Stomach (tissue), 9 donors: ENCODE measurements around the gene ATG10. TPM values are rescaled to one million over a fixed set of nuclear protein-coding genes. Genes with fewer than 3 reads are reported as not detected.

Source experiments
- DNase-seq, 2 donors: peaks; one replicate each; pipeline versions ENCODE4 v3.0.0 to v3.0.0-alpha.2; 2013 to 2019
- H3K27ac ChIP-seq, 5 donors: fragments of 200-600 bp in 4 of 5; sonication (generic) in 4 of 5; one replicate each; pipeline ENCODE4 v1.5.1; 2013 to 2019; ENCODE audit warnings: mild to moderate bottlenecking in 1 of 5, moderate library complexity in 1 of 5
- H3K27me3 ChIP-seq, 3 donors: fragments of 200-600 bp; sonication (generic); one replicate each; pipeline ENCODE4 v1.5.1; 2017 to 2019; ENCODE audit warnings: mixed run types in 1 of 3
- H3K36me3 ChIP-seq, 4 donors: fragments of 200-600 bp; sonication (generic); 1 replicate in 3 of 4; 2 replicates in 1 of 4; pipeline ENCODE4 v1.5.1; 2016 to 2019
- H3K4me1 ChIP-seq, 4 donors: fragments of 200-600 bp; sonication (generic); one replicate each; pipeline ENCODE4 v1.5.1; 2016 to 2019
- H3K4me3 ChIP-seq, 4 donors: fragments of 200-600 bp; sonication (generic) in 3 of 4; one replicate each; pipeline ENCODE4 v1.5.1; 2016 to 2019; ENCODE audit warnings: mild to moderate bottlenecking in 1 of 4
- H3K9me3 ChIP-seq, 4 donors: fragments of 200-600 bp; sonication (generic); one replicate each; pipeline ENCODE4 v1.5.1; 2016 to 2019
- CTCF ChIP-seq, 7 experiments: fragments of 450-650 bp in 4 of 7; fragments of 200-600 bp in 3 of 7; sonication (generic) in 3 of 7; IDR thresholded peaks; one replicate each; pipeline ENCODE4 v1.5.1; 2016 to 2019; ENCODE audit warnings: antibody characterized with exemption in 7 of 7, control low read depth in 2 of 7, mild to moderate bottlenecking in 1 of 7
- EP300 ChIP-seq: sonication (generic); formaldehyde crosslinking; IDR thresholded peaks from one replicate; pipeline ENCODE4 v1.6.1; 2017; ENCODE audit warnings: antibody characterized with exemption
- POLR2A ChIP-seq, 4 donors: fragments of 450-650 bp; IDR thresholded peaks; one replicate each; pipeline ENCODE4 v1.6.1; 2016; ENCODE audit warnings: antibody characterized with exemption in 4 of 4, control low read depth in 2 of 4, mild to moderate bottlenecking in 1 of 4, moderate library complexity in 1 of 4
- POLR2AphosphoS5 ChIP-seq, 3 donors: sonication (generic); formaldehyde crosslinking; IDR thresholded peaks; one replicate each; pipeline ENCODE4 v1.6.1; 2016; ENCODE audit warnings: antibody characterized with exemption in 3 of 3
- WGBS, 5 donors: extraction: QIAGEN DNeasy Blood & Tissue Kit in 3 of 5; methylation state at CpG; one replicate each; pipeline versions ENCODE4 v1.1.5 to v1.1.7; 2013 to 2018; 5-methylcytosine and 5-hydroxymethylcytosine counted together
- intact Hi-C: fragments of 100-400 bp; cut with DNase I; formaldehyde crosslinking; loops from one replicate; pipeline ENCODE4 v1.15.1; 2023; ENCODE audit warnings: low total_unique reads
- polyA plus RNA-seq, 3 donors: library from polyadenylated mRNA; stranded (reverse); fragments of 200-250 nt; gene quantifications; one replicate each; pipeline ENCODE4 v1.2.3, GENCODE V29; 2013
- total RNA-seq, 5 donors: library from RNA; depleted of rRNA; stranded (reverse); fragments of >200 nt; gene quantifications; one replicate each; pipeline versions ENCODE4 v1.1.0 to v1.2.3, GENCODE V29; 2014 to 2016
- donor health status: healthy with polysubstance abuse.
- donor health status: Bipolar disorder and iron deficiency.
- donor health status: healthy.

The ATG10 gene
- total and polyA plus RNA-seq, 8 donors, result 0.58 to 16.5 (median 4.3) TPM

- TF ChIP-seq CTCF (IDR thresholded peaks at IDR 0.05) (no peak), POLR2AphosphoS5 (IDR thresholded peaks at IDR 0.05) (peak in 1 of 3 donors; percentile 18)
- H3K9me3 ChIP-seq, result no peaks in the 10 kb centered on the region
- no peak overlapping the region for H3K4me3 ChIP-seq
- WGBS, 5 donors, result 77 to 89% (median 85%) methylated on average over 27 to 31 of the region's 31 CpGs
- intact Hi-C loops, result no loop called here
- no peaks in the 10 kb centered on the region for H3K27me3 ChIP-seq
- DNase-seq, result no peak
- no peak overlapping the region for H3K27ac ChIP-seq
- H3K4me1 ChIP-seq, result peaks cover 6 to 25% (median 21%) of the 10 kb centered on the region in 4 donors
- H3K36me3 ChIP-seq, result peaks cover 23 to 50% (median 40%) of the 10 kb centered on the region in 4 donors
These were observed 302.8 kb downstream of the ATG10 start for GRCh38 chr5:82274343-82275211.

GRCh38 chr5:82275216-82275664, 303.4 kb downstream of the ATG10 start:
- no peak for DNase-seq
- peaks cover 6 to 25% (median 22%) of the 10 kb centered on the region in 4 donors for H3K4me1 ChIP-seq
- TF ChIP-seq POLR2AphosphoS5 (IDR thresholded peaks at IDR 0.05), result no peak
- TF ChIP-seq POLR2A (IDR thresholded peaks at IDR 0.05), result no peak
- TF ChIP-seq CTCF (IDR thresholded peaks at IDR 0.05), result no peak
- no peak for TF ChIP-seq EP300
- no peak overlapping the region for H3K4me3 ChIP-seq
- H3K36me3 ChIP-seq, result peaks cover 23 to 47% (median 39%) of the 10 kb centered on the region in 4 donors
- H3K9me3 ChIP-seq, result no peaks in the 10 kb centered on the region
- WGBS, 5 donors, result 74 to 87% (median 84%) methylated on average over 1 of the region's 1 CpG
- intact Hi-C loops, result no loop called here
- no peak overlapping the region for H3K27ac ChIP-seq
- H3K27me3 ChIP-seq, result no peaks in the 10 kb centered on the region

- Histone ChIP-seq H3K4me3 (peak overlapping the region; percentile 68 to 99 (median 94)), H3K36me3 (peaks cover 23 to 47% (median 39%) of the 10 kb centered on the region in 4 donors), H3K27ac (peak overlapping the region in 3 of 5 donors; percentile 80 to 94 (median 89)), H3K27me3 (no peaks in the 10 kb centered on the region), H3K4me1 (peaks cover 6 to 25% (median 22%) of the 10 kb centered on the region in 4 donors), H3K9me3 (no peaks in the 10 kb centered on the region)
- WGBS, 5 donors, result 63 to 68% (median 66%) methylated on average over 11 of the region's 11 CpGs
- DNase-seq, result no peak
- TF ChIP-seq POLR2A (IDR thresholded peaks at IDR 0.05), result no peak
- TF ChIP-seq EP300, result no peak
- TF ChIP-seq CTCF (IDR thresholded peaks at IDR 0.05), result no peak
- no peak for TF ChIP-seq POLR2AphosphoS5 (IDR thresholded peaks at IDR 0.05)
- intact Hi-C loops, result no loop called here
These were observed 305.2 kb downstream of the ATG10 start for GRCh38 chr5:82276800-82277612.

GRCh38 chr5:82277613-82277986, 305.8 kb downstream of the ATG10 start:
- H3K4me1 ChIP-seq, result peaks cover 6 to 25% (median 22%) of the 10 kb centered on the region in 4 donors
- peak overlapping the region; percentile 68 to 99 (median 94) for H3K4me3 ChIP-seq
- intact Hi-C loops, result no loop called here
- H3K27me3 ChIP-seq, result no peaks in the 10 kb centered on the region
- WGBS, 5 donors, result 1 to 4% (median 2%) methylated on average over 15 of the region's 15 CpGs
- H3K27ac ChIP-seq, result peak overlapping the region; percentile 80 to 94 (median 89)
- TF ChIP-seq POLR2AphosphoS5 (IDR thresholded peaks at IDR 0.05), result no peak
- TF ChIP-seq POLR2A (IDR thresholded peaks at IDR 0.05), result no peak
- TF ChIP-seq CTCF (IDR thresholded peaks at IDR 0.05), result no peak
- no peak for TF ChIP-seq EP300
- no peak for DNase-seq
- peaks cover 23 to 42% (median 39%) of the 10 kb centered on the region in 4 donors for H3K36me3 ChIP-seq
- no peaks in the 10 kb centered on the region for H3K9me3 ChIP-seq
